MM.1S (cell line): ENCODE results near the gene TSSC4.

Experiments
- EZH2 ChIP-seq: fragments of 300-600 bp; sonication (generic); optimal IDR thresholded peaks from 2 replicates; pipeline ENCODE3; 2017; ENCODE audit warnings: low read depth, mild to moderate bottlenecking, antibody characterized with exemption, low read length, mixed read lengths
- TF ChIP-seq, protein P1 (sequence below): fragments of 300-600 bp; sonication (generic); IDR thresholded peaks from 2 replicates; pipeline ENCODE4 v1.5.1; 2016; ENCODE audit warnings: antibody characterized with exemption, low read length, mixed read lengths

DNA sequence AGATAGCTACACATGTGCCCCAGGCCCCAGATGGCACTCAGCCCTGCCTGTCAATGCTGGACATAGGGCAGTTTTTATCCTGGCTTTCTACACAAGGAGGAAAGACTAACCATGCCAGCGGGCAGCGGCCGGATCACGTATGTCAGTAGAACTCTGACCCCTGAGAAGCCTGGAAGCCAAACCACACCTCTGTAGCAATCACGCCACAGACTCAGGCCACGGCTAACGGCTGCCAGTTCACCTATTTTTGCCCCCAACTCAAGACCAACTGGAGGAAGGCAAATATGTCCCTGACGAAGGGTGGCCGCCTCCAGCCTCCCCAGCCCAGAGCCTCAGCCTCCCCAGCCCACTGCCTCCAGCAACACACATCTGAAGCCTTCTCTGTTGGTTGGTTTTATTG lies 30.7 kb upstream of the TSSC4 start:
- TF ChIP-seq, protein P1, sequence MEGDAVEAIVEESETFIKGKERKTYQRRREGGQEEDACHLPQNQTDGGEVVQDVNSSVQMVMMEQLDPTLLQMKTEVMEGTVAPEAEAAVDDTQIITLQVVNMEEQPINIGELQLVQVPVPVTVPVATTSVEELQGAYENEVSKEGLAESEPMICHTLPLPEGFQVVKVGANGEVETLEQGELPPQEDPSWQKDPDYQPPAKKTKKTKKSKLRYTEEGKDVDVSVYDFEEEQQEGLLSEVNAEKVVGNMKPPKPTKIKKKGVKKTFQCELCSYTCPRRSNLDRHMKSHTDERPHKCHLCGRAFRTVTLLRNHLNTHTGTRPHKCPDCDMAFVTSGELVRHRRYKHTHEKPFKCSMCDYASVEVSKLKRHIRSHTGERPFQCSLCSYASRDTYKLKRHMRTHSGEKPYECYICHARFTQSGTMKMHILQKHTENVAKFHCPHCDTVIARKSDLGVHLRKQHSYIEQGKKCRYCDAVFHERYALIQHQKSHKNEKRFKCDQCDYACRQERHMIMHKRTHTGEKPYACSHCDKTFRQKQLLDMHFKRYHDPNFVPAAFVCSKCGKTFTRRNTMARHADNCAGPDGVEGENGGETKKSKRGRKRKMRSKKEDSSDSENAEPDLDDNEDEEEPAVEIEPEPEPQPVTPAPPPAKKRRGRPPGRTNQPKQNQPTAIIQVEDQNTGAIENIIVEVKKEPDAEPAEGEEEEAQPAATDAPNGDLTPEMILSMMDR, result no peak
- TF ChIP-seq EZH2, result no peak
